Hematopoietic multipotent progenitor cell (in vitro differentiated cells): Measurements from ENCODE around the gene COQ10A. TPM values are rescaled to one million over a fixed set of nuclear protein-coding genes. Genes with fewer than 3 reads are reported as not detected.
"Not testable (repeated sequence)": the region's sequence is repeated elsewhere in the genome, so short reads cannot be mapped to it uniquely, and the experiment has no call there.

ENCODE experiments used
- DNase-seq, 3 donors: peaks; one replicate each; pipeline ENCODE4 v3.0.0-alpha.2; 2011 to 2015; ENCODE audit warnings: low read depth in 2 of 3, low spot score in 2 of 3
- total RNA-seq: library from RNA; depleted of rRNA; stranded (reverse); fragments of >200 nt; gene quantifications from one replicate; pipeline ENCODE4 v1.2.3, GENCODE V29; 2012

Gene COQ10A
- total RNA-seq, 1 donor, result 17.2 TPM

- DNase-seq, result not testable (repeated sequence)
Measured at GRCh38 chr12:56272468-56272867, 5.7 kb downstream of the COQ10A start.

DNA sequence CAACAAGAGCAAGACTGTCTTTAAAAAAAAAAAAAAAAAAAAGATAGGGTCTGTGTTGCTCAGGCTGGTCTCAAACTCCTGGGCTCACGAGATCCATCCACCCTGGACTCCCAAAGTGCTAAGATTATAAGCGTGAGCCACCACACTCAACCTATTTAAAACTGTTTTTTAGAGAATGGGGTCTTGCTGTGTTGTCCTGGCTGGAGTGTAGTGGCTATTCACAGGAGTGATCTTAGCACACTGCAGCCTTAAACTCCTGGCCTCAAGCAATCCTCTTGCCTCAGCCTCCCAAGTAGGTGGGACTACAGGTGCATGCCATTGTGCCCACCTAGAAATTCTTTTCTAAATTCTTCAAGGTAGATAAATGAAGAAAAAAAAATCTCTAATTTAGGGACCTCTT, 7.6 kb downstream of the COQ10A start:
- no peak for DNase-seq

DNA sequence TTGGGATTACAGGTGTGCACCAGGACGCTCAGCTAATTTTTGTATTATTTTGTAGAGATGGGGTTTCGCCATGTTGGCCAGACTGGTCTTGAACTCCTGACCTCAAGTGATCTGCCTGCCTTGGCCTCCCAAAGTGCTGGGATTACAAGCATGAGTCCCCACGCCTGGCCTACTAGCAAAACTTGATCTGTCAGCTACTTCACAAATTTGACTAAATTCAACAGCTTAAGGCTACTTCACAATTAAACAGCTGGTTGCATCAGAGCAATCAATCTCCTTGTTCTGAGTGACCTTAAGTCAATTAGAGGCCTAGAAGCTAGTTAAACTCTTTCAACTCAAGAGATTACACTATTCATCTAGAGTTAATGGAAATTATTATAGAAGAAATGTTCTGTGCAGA, 12.2 kb downstream of the COQ10A start:
- DNase-seq, result no peak

DNA sequence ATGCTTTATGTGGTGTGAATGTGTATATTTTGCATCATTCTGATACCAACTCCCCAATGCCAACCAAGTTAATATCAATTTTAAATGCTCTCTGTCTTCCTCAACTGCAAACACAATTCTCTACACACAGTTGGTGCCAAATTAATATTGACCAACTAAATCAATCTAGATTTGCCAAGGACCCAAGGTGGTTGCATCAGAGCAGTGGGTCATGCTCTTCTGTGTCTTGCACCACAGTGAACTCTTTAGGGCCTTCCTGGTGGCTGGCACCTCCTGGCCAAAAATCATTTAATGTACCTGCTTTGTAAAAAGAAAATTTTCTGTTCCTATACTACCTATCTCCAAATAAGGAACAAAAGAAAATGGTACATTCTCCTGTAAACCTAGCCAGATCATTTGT, 14.1 kb downstream of the COQ10A start:
- no peak for DNase-seq

- no peak for DNase-seq
Measured at GRCh38 chr12:56282030-56282429, 15.3 kb downstream of the COQ10A start.

DNA sequence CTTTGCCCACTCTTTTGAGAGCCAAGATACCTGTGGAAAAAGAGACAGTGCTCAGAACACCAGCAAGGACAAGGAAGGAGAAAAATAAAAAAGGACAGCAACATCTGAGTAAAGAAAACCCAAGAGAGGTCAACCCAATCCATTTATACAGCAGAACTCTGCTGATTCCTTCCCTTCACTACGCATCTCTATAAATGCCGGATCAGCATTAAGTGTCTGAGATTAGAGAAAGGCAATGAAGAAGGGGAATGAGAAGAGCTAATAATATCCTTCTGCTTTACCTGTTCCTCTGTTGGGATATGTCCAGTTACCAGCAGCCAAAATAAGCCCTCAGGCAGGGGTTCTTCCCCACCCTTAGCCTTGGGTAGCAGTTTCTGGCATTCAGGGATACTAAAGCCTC, 15.8 kb downstream of the COQ10A start:
- no peak for DNase-seq

- DNase-seq, result not testable (repeated sequence)
Measured at GRCh38 chr12:56284263-56284662, 17.5 kb downstream of the COQ10A start.

DNA sequence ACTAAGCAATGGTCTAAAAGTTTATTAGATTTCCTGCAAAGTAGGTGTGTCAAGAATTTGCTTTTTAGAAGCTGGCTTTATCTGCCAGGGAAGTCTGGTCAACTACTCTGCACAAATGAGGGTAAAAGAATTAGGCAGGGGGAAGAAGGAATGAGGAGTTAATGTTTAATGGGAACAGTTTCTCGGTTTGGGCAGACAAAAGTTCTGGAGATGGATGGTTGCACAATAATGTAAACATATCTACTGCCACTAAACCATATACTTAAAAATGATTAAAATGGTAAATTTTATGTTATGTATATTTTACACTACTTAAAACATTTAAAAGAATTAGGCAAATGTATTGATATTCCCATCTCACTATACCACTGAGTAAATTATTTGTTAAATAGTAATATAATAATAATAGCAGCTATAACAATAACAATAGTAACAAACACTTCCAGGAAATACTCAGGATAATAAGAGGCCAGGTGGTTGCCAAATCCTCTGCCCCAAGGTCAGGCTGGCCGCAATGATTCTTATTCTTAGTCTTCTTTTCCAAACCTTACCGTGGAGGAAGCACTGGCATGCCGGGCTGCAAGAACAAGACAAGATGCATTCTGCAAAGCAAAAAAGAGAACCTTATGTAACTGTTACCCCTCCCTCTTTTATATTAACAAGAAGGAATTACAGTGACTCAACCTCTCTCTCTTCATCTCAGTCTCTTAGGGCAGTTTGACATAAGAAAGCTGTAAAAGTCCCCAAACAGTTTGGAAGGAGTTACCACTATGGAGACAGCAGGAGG, 19.5 kb downstream of the COQ10A start:
- DNase-seq, result no peak

GRCh38 chr12:56288705-56289387, 22.1 kb downstream of the COQ10A start:
- no peak for DNase-seq

DNA sequence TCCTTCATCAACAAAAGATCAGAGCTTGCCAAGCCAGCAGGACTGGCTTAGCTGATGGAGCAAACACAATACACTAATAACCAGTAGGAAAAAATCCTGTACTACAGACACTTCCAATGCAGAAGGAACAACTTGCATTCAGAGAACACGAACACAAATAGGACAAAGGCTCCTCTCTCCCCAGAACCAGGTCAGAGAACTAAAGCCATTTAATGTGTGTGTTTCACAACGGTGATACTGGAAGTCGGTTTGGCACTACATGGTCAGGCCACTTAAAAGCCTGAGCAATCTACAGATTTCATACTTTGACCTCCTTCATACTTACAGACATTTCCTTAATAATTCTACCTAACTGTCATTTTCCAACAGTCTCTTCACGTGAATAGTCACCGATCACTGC, 27.1 kb downstream of the COQ10A start:
- no peak for DNase-seq

DNA sequence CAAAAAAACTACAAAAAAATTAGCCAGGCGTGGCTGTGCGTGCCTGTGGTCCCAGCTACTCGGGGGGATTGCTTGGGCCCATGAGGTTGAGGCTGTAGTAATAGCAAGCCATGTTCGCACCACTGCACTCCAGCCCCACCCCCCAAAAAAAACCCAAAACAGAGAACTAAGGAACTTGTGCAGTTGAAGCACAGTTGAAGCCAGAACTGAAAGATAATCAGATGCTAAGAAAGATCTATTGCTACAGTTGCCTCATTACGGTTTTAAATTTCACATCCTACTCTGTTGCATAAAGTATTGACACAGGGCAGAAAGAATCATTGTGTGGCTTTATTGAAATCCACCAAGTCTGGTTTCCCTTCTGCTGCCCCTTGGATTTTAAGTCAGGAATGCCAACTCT, 29.6 kb downstream of the COQ10A start:
- DNase-seq, result no peak

DNA sequence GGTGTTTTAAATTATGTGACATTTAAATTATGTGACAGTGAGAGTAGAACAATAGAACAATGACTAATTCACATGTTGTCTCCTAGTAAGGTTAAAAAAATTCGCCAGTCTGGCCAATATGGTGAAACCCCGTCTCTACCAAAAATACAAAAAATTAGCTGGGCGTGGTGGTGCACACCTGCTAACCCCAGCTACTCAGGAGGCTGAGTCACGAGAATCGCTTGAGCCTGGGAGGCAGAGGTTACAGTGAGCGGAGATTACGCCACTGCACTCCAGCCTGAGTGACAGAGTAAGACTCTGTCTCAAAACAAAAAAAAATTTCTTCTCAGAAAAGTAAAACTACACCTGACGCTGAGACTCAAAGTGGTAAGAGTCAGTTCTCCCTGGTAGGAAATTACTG, 30.7 kb downstream of the COQ10A start:
- no peak for DNase-seq

DNA sequence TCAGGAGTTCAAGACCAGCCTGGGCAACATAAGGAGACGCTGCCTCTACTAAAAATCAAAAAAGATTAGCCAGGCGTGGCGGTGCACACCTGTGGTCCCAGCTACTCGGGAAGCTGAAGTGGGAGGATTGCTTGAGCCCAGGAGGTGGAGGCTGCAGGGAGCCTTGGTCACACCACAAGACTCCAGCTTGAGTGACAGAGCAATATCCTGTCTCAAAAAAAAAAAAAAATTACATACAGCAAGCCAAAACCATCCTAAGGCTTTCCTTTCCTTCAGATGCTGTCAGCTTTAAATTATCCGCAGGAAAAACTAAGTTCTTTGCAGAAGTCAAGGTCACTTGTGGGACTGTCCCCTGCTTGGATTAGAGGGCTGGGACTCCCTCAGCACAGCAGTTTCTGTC, 32.1 kb downstream of the COQ10A start:
- DNase-seq, result no peak

DNA sequence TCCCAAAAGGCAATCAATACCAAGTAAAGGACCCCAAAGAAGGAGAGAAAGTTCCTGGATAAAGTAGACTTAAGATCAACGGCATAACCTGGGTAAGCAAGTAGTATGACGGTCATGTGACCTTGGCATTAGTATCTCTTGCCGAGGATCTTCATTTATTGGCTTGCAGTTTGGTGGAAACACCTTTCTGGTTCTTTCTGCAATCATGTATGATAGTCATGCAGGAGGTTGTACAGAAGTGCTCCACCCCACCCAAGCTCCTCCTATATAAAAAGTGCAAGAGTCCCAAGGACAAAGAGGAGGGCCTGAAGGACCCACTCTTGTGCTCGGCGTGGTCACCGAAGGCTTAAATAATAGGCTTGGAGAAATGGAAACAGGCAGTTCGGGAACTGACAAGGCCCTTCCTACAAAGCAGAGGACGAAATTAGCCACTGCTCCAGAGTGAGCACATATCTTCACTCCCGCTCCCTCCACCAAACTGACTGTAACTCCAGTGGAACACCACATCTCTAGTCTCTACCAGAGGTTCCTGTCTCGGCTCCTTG, 32.6 kb downstream of the COQ10A start:
- DNase-seq, result no peak

- peak; percentile 91 to 100 (median 98) for DNase-seq
Measured at GRCh38 chr12:56299853-56300643, 33.3 kb downstream of the COQ10A start, which contains the start of gene CS. Gene CS, minus strand, starts transcription at chr12:56300330. Its CDS starts 129 bp downstream, at chr12:56300201.

DNA sequence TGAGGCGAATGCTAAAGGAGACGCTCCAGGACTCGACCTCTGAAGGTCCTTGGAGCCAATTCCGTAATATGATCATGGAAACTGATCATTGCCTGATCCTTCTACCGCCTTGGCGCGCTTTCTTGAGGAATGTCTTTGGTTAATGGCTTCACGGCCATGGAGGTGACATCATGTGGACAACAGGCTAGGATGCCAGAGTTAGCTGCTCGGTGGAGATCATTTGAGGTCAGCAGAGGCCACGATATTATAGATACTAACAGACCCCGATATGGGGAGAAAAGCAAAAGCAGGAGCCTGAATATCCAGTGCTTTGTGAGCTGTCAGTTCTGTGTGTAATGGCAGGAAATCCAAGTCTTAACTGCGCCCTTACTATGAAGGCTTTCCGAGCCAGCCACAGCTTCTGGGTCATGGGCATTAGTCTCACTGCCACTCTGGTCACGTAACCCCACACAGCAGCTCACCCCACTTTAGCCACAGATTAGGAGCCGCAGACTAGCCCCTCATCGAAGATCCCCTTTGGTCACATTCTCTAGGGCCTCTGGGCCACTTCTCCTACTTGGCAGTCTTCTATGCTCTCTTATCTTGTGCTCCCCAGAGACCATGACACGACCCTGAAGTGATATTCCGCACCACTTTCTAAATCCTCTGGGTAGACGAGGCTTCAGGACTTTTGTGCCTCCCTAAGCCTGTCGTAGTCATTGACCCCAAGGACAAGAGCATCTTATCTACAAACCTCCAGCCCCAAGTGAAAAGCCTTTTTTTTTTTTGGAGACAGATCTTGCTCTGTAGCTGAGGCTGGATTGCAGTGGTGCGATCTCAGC, 34.1 kb downstream of the COQ10A start:
- no peak for DNase-seq

DNA sequence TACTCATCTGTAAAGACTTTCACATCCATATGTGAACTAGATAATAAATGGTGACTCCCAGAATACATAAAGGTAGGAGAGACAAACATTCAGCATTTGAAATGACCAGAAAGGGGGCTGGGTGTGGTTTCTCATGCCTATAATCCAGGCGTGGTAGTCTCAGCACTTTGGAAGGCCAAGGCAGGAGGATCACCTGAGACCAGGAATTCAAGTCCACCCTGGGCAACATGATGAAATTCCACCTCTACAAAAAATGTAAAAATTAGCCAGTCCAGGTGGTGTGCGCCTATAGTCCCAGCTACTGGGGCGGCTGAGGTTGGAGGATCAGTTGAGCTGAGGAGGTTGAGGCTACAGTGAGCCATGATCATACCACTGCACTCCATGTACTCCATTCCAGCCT, 37.5 kb downstream of the COQ10A start:
- DNase-seq, result no peak

DNA sequence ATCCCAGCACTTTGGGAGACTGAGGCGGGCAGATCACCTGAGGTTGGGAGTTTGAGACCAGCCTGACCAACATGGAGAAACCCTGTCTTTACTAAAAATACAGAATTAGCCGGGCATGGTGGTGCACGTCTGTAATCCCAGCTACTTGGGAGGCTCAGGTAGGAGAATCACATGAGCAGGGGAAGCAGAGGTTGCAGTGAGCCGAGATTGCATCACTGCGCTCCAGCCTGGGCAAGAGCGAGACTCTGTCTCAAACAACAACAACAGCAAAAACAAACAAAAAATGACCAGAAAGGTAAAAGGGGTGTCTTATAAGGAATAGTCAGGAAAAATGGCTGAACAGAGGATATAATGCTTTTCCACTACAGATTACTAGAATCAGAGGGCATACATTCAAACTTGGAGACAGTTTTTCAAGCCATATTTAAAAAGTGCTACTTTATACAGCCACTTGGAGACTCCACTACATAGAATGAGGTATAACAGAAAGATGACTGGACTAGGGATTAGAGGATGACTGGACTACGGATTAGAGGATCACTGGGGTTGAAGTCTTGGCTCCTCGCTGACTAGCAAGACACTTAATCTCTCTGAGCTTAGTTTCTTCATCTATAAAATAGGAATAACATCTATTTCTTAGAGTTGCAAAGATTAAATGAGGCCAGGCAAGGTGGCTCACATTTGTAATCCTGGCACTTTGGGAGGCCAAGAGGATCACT, 38.3 kb downstream of the COQ10A start:
- DNase-seq, result no peak

GRCh38 chr12:56307221-56307965, 40.7 kb downstream of the COQ10A start:
- DNase-seq, result no peak
